Caco-2 (cell line): ENCODE data around the gene POGZ. TPM values are rescaled to one million over a fixed set of nuclear protein-coding genes. Genes with fewer than 3 reads are reported as not detected.

Source experiments
- BruUV-seq: library from RNA; stranded (reverse); fragments of 400-500 nt; replicated peaks from 2 replicates; lab custom pipeline; 2021; lab: Mats Ljungman, UMichigan
- CTCF ChIA-PET: fragments of 300-600 bp; sonication (Branson Sonifier 250); formaldehyde crosslinking; loops from one replicate; lab custom pipeline; 2022; ENCODE audit warnings: antibody characterized with exemption; lab: Charles Lee
- POLR2A ChIA-PET: fragments of 300-600 bp; sonication (Branson Sonifier 250); formaldehyde crosslinking; loops from one replicate; lab custom pipeline; 2022; ENCODE audit warnings: antibody characterized with exemption; lab: Charles Lee
- DNase-seq, 2 experiments: peaks; one replicate each; pipeline versions ENCODE4 v3.0.0 to v3.0.0-alpha.2; 2020 to 2022
- H3K27me3 ChIP-seq: replicated peaks from 2 replicates; pipeline ENCODE4 v1.6.0; 2011; ENCODE audit warnings: low read length; ENCODE audit not compliant: control insufficient read depth, insufficient read depth
- H3K36me3 ChIP-seq: 2 replicates; pipeline ENCODE4 v1.5.1; 2011; ENCODE audit warnings: low read length; ENCODE audit not compliant: control insufficient read depth, insufficient read depth
- H3K4me1 ChIP-seq: fragments of 250-450 bp; sonication (Bioruptor Pico); 2 replicates; pipeline ENCODE4 v1.5.1; 2020; ENCODE audit warnings: mild to moderate bottlenecking
- H3K4me3 ChIP-seq: 2 replicates; pipeline ENCODE4 v1.5.1; 2011; ENCODE audit warnings: low read depth, mild to moderate bottlenecking, control low read depth, low read length
- H3K9me3 ChIP-seq: fragments of 250-450 bp; sonication (Bioruptor Pico); 2 replicates; pipeline ENCODE4 v1.5.1; 2020; ENCODE audit warnings: mild to moderate bottlenecking, moderate library complexity
- H3K27ac Mint-ChIP-seq: one replicate; pipeline ENCODE4 v1.8.0; 2022; ENCODE audit warnings: mixed read lengths; ENCODE audit not compliant: unreplicated experiment
- H3K27me3 Mint-ChIP-seq: one replicate; pipeline ENCODE4 v1.8.0; 2022; ENCODE audit warnings: mixed read lengths; ENCODE audit not compliant: insufficient read depth, unreplicated experiment
- H3K36me3 Mint-ChIP-seq: one replicate; pipeline ENCODE4 v1.8.0; 2022; ENCODE audit warnings: mild to moderate bottlenecking, mixed read lengths; ENCODE audit not compliant: insufficient read depth, unreplicated experiment
- H3K4me1 Mint-ChIP-seq: one replicate; pipeline ENCODE4 v1.8.0; 2022; ENCODE audit warnings: low read depth, mixed read lengths; ENCODE audit not compliant: unreplicated experiment
- H3K4me3 Mint-ChIP-seq: one replicate; pipeline ENCODE4 v1.8.0; 2022; ENCODE audit warnings: mild to moderate bottlenecking, moderate library complexity, mixed read lengths; ENCODE audit not compliant: unreplicated experiment
- H3K9me3 Mint-ChIP-seq: one replicate; pipeline ENCODE4 v1.8.0; 2022; ENCODE audit warnings: mixed read lengths; ENCODE audit not compliant: unreplicated experiment
- intact Hi-C: fragments of 100-400 bp; cut with micrococcal nuclease; formaldehyde crosslinking; loops from one replicate; pipeline ENCODE4 v1.10.0; 2022; ENCODE audit not compliant: unreplicated experiment
- total RNA-seq: library from RNA; stranded (reverse); gene quantifications from 2 replicates; pipeline ENCODE4 v1.2.3, GENCODE V29; 2022
- TF ChIP-seq, protein P1 (sequence below), 2 experiments: fragments of 200-600 bp in 1 of 2; IDR thresholded peaks; 1 replicate in 1 of 2; 2 replicates in 1 of 2; pipeline versions ENCODE4 v1.5.1 to v1.8.0; 2011 to 2022; ENCODE audit warnings: antibody characterized with exemption in 1 of 2, control low read depth in 1 of 2, inconsistent platforms in 1 of 2, low read depth in 1 of 2, low read length in 1 of 2, mild to moderate bottlenecking in 1 of 2, moderate library complexity in 1 of 2; ENCODE audit not compliant: insufficient read depth in 1 of 2, severe bottlenecking in 1 of 2, unreplicated experiment in 1 of 2

Gene POGZ
- total RNA-seq, 1 experiment from 2014 or later, result 80.0 TPM

DNA sequence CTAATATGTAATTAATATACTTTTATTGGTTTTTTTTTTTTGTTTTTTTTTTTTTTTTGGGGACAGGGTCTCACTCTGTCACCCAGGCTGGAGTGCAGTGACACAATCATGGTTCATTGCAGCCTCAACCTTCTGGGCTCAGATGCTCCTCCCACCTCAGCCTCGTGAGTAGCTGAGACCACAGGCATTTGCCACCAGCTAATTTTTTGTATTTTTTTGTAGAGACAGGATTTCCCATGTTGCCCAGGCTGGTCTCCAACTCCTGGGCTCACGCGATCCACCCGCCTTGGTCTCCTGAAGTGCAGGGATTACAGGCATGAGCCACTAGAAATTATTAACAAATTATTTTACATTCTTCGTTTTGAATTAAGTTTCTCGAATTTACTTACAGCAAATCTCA is 16.8 kb upstream of the POGZ start:
- H3K4me3 ChIP-seq, result no peak overlapping the region
- POLR2A ChIA-PET, result interaction anchor here (1.5 kb wide), 1 partner anchor 35 kb away, joined by 9 read pairs; the partner anchor contains the start of gene CGN
- H3K4me1 ChIP-seq, result peaks cover 14% of the 10 kb centered on the region
- TF ChIP-seq, protein P1, sequence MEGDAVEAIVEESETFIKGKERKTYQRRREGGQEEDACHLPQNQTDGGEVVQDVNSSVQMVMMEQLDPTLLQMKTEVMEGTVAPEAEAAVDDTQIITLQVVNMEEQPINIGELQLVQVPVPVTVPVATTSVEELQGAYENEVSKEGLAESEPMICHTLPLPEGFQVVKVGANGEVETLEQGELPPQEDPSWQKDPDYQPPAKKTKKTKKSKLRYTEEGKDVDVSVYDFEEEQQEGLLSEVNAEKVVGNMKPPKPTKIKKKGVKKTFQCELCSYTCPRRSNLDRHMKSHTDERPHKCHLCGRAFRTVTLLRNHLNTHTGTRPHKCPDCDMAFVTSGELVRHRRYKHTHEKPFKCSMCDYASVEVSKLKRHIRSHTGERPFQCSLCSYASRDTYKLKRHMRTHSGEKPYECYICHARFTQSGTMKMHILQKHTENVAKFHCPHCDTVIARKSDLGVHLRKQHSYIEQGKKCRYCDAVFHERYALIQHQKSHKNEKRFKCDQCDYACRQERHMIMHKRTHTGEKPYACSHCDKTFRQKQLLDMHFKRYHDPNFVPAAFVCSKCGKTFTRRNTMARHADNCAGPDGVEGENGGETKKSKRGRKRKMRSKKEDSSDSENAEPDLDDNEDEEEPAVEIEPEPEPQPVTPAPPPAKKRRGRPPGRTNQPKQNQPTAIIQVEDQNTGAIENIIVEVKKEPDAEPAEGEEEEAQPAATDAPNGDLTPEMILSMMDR (IDR thresholded peaks at IDR 0.05; ENCODE audit: insufficient read depth in 1 of 2, low read depth in 1 of 2, low read length in 1 of 2, severe bottlenecking in 1 of 2, unreplicated experiment in 1 of 2), result no peak
- no peaks in the 10 kb centered on the region for H3K27me3 ChIP-seq
- peaks cover 8% of the 10 kb centered on the region for H3K36me3 Mint-ChIP-seq
- CTCF ChIA-PET, result no interaction called here
- H3K36me3 ChIP-seq, result no peaks in the 10 kb centered on the region
- H3K4me3 Mint-ChIP-seq, result no peak overlapping the region
- no TSS peak for BruUV-seq
- no peaks in the 10 kb centered on the region for H3K27me3 Mint-ChIP-seq
- H3K9me3 Mint-ChIP-seq, result no peaks in the 10 kb centered on the region
- H3K4me1 Mint-ChIP-seq, result peaks cover 18% of the 10 kb centered on the region
- H3K27ac Mint-ChIP-seq, result no peak overlapping the region
- intact Hi-C loops, result no loop called here
- H3K9me3 ChIP-seq, result no peaks in the 10 kb centered on the region
- no peak for DNase-seq

DNA sequence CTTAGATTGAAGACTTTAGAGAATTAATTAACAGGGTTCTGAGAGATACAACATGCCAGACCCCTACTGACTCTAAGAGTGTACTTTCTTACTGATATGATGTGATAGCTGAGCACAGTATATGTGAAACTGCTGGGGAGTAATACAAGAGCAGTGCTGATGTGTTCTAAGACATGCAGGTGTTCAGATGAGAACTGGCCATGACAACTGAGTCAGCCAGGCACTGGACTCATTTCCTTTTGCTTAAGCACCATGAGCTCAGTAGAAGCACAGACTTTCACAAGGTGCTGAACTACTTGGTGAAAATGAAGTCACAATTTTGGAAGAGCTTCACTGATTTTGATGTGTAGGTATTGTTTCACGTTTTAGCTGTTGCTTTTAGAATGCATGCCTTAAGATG is 15.9 kb upstream of the POGZ start:
- POLR2A ChIA-PET, result interaction anchor here (0.9 to 1.5 kb wide), 2 partner anchors 16 to 36 kb away, joined by 3 to 9 read pairs; partner anchors contain the start of genes CGN and POGZ
- no peak overlapping the region for H3K27ac Mint-ChIP-seq

DNA sequence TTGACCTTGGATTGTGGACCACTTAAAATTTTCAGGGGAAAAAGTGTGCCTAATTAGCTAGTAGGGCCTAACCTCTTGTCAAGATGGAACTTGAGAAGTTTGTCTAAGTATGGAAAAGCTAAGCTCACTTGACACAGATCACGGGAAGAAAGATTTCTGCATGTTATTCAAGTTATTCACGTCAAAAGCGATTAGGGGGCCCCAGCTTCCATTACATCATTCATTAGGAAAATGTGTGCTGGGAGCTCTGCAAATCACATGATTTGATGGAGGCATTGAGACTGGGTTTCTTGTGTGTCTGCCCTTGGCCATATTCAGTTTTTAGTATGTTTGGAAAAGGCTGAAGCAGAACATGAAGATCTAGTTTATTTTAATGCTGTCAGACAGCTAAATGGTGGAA is 15.5 kb upstream of the POGZ start:
- H3K9me3 ChIP-seq, result no peaks in the 10 kb centered on the region
- no peaks in the 10 kb centered on the region for H3K9me3 Mint-ChIP-seq
- peaks cover 14% of the 10 kb centered on the region for H3K4me1 ChIP-seq
- BruUV-seq, result no TSS peak
- H3K4me1 Mint-ChIP-seq, result peaks cover 18% of the 10 kb centered on the region
- peaks cover 8% of the 10 kb centered on the region for H3K36me3 Mint-ChIP-seq
- H3K27me3 Mint-ChIP-seq, result no peaks in the 10 kb centered on the region
- POLR2A ChIA-PET, result interaction anchor here (0.8 to 1.5 kb wide), 3 partner anchors 16 to 36 kb away, joined by 3 to 9 read pairs (median 3); partner anchors contain the start of genes CGN and POGZ
- no peak overlapping the region for H3K27ac Mint-ChIP-seq
- CTCF ChIA-PET, result interaction anchor here (0.9 kb wide), 1 partner anchor 31 kb away, joined by 3 read pairs; no protein-coding TSS in a partner anchor
- no peaks in the 10 kb centered on the region for H3K27me3 ChIP-seq
- TF ChIP-seq, protein P1 (IDR thresholded peaks at IDR 0.05; ENCODE audit: insufficient read depth in 1 of 2, low read depth in 1 of 2, low read length in 1 of 2, severe bottlenecking in 1 of 2, unreplicated experiment in 1 of 2), result no peak
- no peak overlapping the region for H3K4me3 ChIP-seq
- H3K36me3 ChIP-seq, result no peaks in the 10 kb centered on the region
- DNase-seq, result no peak
- H3K4me3 Mint-ChIP-seq, result no peak overlapping the region
- intact Hi-C loops, result no loop called here

More for the DNA sequence above, 15.9 kb upstream of the POGZ start:
- Mint-ChIP-seq H3K36me3 (peaks cover 8% of the 10 kb centered on the region), H3K27me3 (no peaks in the 10 kb centered on the region), H3K4me3 (no peak overlapping the region), H3K4me1 (peaks cover 18% of the 10 kb centered on the region), H3K9me3 (no peaks in the 10 kb centered on the region)
- H3K36me3 ChIP-seq, result no peaks in the 10 kb centered on the region
- H3K27me3 ChIP-seq, result no peaks in the 10 kb centered on the region
- no peak overlapping the region for H3K4me3 ChIP-seq
- no TSS peak for BruUV-seq
- CTCF ChIA-PET, result interaction anchor here (0.5 to 0.6 kb wide), 2 partner anchors 14 to 16 kb away, joined by 3 to 7 read pairs; partner anchors contain the start of gene POGZ
- no peaks in the 10 kb centered on the region for H3K9me3 ChIP-seq
- peaks cover 14% of the 10 kb centered on the region for H3K4me1 ChIP-seq
- intact Hi-C loops, result no loop called here
- DNase-seq, result no peak
- TF ChIP-seq, protein P1 (IDR thresholded peaks at IDR 0.05; ENCODE audit: insufficient read depth in 1 of 2, low read depth in 1 of 2, low read length in 1 of 2, severe bottlenecking in 1 of 2, unreplicated experiment in 1 of 2), result no peak
